NCI-H2171 (cell line): ENCODE results near the gene FAM174C.
A peak's percentile ranks its signal among the peaks of the same experiment; 100 is the strongest.

ENCODE experiments used
- DNase-seq: peaks from one replicate; lab custom pipeline; 2025; lab: John Stamatoyannopoulos, UW

FAM174C gene

DNA sequence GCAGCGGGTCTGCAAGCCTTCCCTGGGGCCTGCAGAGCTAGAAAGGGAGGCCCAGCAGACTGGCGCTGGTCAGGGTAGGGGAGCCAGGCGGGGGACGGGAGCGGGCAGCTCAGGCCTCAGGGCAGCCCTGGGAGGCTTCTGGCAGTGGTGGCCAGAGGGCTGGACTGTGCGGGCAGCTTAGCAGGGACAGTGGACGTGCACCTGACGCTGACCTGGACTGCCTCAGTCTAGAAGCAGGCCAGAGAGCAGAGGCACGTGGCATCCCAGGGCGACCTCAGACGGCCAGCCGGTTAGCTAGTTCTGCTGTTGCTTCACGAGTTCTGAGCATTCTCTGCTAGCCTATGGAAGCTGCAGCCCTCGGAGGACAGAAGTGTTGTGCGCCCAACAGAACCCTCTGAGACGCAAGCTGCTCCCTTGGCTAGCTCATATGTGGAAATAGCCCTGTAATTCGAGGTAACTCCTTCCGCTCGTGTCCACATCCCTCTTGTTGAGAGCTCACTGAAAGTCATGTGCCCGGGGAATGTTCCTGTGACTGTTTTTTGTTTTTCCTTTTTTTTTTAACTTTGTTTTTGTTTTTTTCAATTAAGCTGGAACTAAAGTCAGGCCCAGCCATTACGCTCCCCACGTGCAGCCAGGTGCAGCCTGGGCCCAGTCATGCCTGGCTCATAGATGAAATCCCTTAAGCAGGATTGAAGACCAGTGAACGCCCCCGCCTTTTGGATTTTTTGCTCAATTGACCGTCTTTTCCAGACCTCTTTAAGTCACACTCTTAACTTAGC lies 1.9 kb upstream of the FAM174C start:
- DNase-seq = no peak

DNA sequence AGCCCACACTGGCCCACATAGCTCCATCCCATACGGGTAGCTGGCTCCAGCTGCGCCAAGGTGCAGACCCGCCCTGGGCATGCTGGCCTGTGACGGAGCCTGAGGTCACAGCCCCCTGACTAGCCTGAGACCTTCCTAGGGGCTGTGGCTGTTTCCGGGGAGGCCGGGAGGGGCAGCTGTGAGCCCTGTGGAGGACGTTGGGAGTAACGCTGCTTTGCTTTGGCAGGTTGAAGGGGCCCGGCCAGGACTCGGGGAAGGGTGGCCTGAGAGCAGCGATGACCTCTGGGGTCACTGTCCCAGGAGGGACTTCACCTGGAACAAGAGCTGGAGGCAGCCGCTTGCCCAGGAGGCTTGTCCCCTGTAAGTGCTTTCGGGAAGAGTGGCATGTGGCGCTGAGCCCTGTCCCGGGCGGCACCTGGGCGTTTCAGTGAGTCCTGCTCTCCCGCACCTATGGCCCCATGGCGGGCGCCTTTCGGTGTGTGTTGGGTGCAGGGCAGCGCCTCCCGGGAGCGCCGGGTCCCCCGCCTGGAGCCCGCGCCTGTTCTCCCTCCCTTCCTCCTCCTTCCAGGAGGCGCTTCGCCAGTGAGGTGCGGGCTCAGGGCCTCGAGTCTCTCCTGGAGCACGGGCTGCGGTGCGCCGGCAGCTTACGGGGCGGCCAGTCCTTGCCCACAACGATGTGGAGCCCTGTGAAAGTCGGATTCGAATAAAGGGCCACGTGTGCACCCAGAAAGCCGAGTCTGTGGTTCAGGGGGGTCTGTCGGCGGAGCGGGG lies 1.1 kb upstream of the FAM174C start:
- no peak for DNase-seq

- DNase-seq = no peak
Measured at GRCh38 chr19:1274852-1275259, 474 bp upstream of the FAM174C start.

DNA sequence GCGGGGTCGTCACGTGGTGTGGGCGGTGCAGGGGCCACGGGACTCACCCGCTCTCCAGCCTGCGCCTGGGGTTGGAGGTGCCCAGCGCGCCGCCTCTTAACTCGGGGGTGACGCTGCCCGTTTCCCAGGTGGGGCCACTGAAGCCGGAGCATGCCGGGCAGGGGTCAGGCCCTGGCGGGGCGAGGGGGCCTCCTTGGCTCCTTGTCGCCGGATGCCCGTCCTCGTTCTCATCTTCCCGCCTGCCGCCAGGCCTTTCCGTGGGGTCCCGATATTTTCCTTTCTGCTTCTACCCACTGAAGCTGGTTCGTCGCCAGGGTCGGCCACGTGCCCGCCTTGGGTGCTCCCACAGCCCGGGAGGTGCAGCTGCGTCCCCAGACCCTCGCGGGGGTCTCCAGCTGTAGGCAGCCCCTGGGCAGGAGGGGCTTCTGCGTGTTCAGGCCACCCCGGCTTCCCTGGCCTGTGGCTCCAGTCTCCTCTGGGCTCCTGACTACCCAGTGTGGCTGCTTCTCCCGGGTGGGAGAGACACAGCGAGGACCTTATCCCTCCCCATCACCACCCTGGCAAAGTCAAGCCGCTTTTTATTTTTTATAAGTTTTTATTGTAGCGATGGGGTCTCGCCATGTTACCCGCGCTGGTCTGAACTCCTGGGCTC lies 772 bp downstream of the FAM174C start:
- no peak for DNase-seq

- no peak for DNase-seq
Measured at GRCh38 chr19:1276628-1277022, 1.3 kb downstream of the FAM174C start.

- DNase-seq = no peak
Measured at GRCh38 chr19:1277061-1277460, 1.7 kb downstream of the FAM174C start.

- no peak for DNase-seq
Measured at GRCh38 chr19:1278074-1278473, 2.7 kb downstream of the FAM174C start.

DNA sequence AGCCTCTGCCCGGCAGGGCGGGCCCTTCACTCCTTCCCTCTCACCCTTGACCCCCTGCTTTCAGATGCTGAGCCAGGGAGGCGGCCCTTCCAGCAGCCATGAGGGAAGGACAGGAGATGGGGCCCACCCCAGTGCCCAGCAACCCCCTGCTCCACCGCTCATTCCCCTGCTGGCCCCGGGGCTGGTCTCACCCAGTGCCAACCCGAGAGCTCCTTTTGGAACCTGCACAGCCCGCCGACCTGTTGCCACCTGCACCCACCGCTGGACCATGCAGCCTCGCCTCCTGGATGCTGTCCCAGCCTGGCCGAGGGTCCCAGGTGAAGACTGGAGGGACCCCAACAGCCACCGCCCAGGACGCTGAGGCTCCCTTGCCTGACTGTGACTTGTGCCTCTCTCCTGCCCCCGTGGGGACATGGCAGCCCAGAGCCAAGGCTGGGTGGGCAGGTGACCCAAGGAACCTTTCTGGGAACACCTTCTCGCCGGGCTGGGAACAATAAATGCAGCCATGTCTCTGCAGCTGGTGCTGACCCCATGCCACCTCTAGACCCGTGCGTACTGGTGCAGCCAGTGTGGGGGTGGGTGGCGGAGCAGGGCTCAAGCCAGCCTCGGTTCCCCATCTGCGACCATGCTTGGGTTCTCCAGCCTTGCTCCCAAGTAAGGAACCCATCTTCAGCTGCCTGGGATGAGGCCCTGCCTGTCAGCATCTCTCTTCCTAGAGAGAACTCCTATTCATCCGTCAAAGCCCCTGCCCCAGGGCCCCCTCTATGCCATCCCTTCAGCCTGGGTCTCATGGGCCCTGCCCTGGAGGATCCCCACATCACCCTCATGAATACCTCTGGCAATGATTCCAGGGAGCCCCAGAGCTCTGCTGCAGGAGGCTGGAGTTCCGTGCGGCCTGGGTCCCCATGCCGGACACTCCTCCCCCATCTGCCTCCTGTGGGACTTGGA lies 3.7 kb downstream of the FAM174C start:
- no peak for DNase-seq

- DNase-seq = peak; percentile 43
Measured at GRCh38 chr19:1279782-1280341, 4.5 kb downstream of the FAM174C start.

DNA sequence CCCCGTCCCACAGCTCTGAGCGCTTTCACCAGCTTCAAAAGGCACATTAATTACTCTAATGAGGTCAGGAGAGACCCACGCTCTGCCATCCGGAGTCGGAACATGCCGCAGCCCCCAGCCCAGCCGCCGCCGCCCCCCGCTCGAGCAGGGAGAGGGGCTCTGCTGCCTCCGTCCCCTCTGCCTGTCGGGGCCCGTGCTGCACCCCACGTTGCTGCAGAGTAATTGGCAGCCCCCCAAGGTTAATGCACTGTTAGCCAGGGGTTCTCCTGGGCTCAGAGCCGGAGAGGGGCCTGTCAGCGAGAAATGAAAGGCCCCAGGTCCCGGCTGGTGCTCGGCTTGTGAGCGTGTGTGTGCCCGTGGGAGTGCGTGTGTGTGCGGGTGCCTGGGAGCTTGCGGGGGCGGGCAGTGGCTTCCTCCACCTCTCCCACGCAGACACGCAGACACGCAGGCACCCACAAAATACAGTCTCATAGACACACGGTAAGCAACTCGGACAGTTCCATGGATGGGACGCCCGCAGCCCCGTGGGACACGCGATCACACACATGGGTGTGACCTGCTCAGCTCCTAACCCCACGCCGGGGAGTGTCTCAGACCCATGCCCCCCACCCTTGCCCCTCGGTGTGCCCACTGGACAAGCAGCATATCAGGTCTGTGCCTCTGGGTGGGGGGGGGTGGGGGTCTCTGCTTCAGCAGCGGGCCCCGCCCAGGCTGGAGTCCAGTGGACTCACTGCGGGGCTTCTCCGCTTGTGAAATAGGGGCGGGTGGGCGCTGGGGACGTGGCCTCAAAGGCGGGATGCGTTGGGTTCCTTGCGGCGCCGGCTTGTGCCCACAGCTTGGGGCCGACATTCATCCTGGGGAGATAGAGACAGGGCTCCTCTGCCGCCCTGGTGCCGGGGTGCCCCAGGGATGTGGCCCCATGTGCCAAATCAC lies 5.6 kb downstream of the FAM174C start:
- no peak for DNase-seq

- DNase-seq = no peak
Measured at GRCh38 chr19:1281569-1282287, 6.4 kb downstream of the FAM174C start.

- no peak for DNase-seq
Measured at GRCh38 chr19:1282588-1283206, 7.4 kb downstream of the FAM174C start.

GRCh38 chr19:1283207-1283916 lies 8.0 kb downstream of the FAM174C start:
- DNase-seq = no peak

DNA sequence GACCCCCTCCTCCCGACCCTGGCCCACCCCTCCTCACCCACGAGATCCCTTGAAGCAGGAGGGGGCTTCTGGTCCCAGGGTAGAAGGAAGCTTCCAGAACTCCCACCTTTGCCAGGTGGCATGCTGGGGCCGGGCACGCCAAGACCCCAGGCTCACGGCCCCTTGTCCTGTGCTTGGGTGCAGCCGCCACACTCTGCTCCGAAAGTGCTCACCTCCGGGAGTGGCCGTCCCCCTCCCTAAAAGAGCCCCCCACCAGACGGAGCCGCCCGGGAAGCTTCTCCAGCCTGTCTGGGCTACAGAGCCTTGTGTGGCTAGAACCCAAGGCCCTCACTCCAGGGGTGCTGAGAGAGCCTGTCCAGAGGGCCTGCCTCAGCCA lies 8.6 kb downstream of the FAM174C start:
- no peak for DNase-seq

- no peak for DNase-seq
Measured at GRCh38 chr19:1284293-1284978, 9.1 kb downstream of the FAM174C start.

- DNase-seq = no peak
Measured at GRCh38 chr19:1284979-1285736, 9.8 kb downstream of the FAM174C start.

GRCh38 chr19:1285737-1286360 lies 10.5 kb downstream of the FAM174C start, which contains the start of gene EFNA2:
Gene EFNA2 (plus strand): TSS chr19:1285873. CDS start chr19:1286169, 296 bp downstream.
- no peak for DNase-seq
